GM19397 (cell line): ENCODE results near the gene ARHGAP11A.

Source experiments
- ATAC-seq: cut with Tn5 transposase; IDR thresholded peaks from one replicate; pipeline ENCODE4 v1.9.1; 2021; ENCODE audit warnings: mild to moderate bottlenecking, moderate library complexity; ENCODE audit not compliant: unreplicated experiment

ARHGAP11A gene

DNA sequence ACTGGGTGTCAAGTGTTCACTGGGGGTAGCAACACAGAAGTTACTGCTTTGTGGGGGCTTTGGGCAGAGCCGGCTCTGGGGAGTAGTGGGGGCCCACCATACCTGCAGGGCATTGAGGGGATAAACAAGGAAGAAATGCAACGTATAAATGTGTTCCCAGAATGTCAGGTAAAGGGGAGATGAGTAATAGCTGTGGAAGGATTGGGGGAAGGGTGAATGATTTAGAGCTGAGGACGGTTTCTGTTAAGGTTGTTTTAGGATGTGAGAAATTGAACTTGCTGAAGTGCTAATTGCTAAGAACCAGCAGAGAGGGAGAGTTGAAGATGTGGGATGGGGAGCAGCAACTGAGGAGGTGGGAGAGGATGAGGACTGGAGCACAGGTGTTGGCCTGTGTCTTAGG is 36.9 kb downstream of the ARHGAP11A start:
- ATAC-seq: no peak

DNA sequence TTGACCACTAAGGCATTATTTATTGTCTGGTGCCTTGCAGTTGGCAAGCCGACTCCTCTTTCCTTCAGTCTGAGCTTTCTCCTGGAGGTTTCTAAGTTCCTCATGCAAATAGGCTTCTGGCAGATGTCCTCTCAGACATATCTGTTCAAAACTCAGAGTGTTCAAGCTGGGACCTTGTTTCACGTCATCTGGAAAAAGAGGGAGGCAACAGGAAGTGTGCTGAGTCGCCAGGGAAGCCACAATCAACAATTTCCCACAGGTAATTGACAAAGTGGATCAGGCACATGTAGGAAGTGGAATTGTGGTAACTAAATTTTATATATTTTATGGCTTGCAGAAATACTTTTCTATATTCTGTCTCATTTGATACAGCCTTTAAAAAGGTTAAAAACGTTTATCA is 40.8 kb downstream of the ARHGAP11A start:
- ATAC-seq: no peak

DNA sequence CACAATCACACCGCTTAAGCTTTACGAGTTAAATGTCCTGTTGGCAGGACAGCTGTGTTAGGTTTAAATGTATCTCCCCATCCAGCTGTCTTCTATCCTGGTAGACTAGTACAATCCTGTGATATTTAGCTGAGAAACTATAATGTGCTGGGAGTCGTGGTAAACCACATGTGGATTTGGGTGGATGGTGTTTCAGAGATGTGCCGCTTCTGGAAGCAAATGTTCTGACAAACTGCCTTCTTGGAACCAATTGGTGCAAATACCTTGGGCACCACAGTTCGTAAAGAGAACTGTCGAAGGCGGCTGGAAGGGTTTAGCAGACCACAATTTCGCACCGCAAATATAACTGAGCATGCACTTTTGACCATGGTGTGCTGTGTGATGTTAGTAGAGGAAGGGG is 41.2 kb downstream of the ARHGAP11A start:
- no peak for ATAC-seq

DNA sequence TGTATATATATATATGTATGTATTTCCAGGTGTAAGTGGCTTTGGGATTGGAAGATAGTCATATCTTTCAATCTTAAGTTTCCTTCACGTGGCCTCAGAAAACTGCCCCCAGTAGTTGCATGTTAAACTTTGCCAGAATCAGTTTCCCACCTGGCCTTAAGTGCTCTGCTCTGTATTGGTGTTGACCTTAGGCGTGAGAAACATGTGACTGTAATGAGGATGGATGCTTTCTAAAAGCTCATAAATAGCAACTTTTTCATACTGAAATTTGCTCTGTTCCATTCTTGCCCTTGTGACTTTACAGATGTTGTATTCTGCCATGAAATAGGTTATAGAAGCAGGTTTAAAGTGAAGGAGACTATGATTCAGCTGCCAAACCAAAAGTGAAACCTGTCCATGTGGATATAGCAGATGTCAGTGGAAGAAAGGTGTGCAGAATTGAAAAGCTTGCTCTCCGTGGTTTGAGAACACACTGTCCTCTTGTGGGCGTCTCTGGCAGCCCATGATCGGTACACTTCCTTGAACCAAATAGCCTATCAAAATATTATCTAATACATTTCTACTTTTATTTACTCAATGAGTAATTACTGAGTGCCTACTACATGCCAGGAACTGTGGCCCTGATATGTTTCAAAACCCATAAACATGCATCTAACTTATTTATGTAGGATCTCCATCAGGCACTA is 42.0 kb downstream of the ARHGAP11A start:
- ATAC-seq: peak; percentile 65

DNA sequence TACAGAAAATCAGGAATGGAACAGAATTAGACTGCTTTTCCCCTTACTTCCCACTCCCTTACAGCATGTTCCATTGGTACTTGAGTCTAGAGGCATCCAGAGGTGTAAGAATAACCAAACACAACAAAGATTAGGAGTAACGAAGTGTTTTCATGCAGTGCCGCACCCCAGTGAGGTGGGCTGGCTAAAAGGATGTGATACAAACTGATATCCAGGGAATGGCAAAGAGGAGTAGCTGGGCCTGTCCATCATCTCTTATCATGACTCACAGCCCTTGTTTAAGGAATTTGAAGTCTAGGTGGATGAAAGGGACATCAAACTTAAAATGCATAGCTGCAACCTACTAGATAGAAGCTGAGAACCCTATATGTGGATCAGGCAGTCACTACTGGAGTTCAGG is 42.6 kb downstream of the ARHGAP11A start:
- ATAC-seq: no peak

DNA sequence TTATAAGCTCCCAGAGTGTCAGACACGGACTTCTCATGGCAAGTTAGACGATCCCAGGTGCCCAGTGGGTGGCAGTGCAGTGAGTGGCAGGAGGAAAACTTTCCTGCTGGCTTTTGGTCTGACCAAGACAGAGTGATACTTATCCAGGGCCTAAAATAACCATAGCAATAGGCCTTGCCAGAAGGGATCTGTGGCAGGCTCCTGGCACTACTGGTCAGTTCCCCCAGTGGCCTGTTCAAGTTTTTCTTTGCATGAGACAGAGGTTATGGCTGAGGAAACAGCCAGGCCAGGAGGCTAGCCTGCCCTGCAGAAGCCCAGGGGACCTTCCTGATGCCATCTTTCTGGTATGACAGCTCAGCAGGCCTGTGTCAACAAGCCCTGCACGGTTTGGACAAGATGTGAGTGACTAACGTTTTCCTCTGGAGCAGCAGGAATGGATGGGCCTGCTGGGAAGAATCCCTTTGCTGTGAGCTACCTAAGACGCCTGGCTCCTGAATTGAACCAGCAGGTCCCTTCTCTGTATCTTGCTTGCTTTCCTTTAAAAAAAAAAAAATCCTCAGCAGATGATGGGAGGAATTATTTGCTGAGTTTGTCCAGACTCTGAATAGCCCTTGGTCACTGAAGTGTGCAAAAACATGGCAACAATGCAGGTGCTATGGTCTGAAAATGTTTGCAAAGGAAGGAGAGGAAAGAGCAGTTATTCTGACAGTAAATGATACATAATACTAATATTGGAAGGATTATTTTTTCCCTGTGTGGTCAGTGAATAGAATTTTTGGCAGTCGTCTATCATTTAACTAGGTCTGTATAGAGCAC is 44.2 kb downstream of the ARHGAP11A start:
- ATAC-seq: no peak

DNA sequence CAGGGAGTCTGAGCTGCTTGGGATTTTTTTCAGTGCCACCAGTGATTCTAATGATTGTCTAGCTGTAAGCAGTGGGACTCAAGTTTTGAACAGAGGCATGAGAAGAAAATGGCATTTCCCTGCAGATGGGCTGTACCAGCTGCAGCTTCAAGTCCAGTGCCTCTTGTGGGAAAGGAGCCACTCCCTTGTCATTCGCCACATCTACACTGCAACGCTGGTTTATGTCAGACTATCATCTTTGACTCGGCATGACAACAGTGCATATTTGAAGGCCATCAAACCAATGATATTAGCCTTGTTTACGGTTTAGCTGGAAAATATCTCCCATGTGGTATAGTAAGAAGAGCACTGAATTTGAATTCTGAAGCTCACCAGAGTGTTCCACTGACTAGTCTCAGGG is 48.4 kb downstream of the ARHGAP11A start:
- ATAC-seq: no peak

DNA sequence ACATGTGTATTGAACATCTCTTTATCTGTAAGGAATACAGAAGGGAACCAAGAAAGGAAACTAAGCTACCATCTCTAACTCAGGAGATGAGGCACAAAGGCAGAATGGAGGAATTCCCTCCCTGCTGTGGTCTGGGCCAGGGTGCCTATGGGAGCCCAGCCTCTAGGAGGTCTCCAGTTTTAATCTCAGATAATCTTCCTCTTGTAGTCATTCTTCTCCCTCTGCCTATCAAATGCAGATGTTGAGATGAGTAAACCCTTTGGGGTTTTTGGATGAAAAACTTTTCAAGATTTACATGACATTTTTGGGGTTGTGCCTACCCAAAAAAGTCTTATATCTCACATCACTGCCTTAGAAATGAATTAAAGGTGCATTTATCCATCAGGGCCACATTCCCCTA is 49.5 kb downstream of the ARHGAP11A start:
- no peak for ATAC-seq

DNA sequence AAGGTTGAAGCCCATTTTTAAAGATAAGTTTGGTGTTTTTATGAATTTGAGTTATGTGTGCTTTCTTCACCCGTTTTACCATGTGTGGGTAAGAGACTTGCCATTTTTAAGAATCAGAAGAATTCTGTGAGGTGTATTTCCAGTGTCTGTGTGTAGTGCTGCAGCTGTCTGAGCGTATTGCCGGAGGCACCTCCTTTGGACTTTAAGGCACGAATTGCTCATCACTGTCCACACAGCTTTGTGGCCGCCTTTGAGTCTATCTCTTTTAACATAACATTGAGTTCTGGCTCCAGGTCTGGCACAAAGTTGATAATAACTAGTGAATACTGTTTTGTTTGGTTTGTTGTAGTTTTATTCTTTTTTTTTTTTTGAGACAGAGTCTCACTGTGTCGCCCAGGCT is 52.0 kb downstream of the ARHGAP11A start:
- no peak for ATAC-seq

DNA sequence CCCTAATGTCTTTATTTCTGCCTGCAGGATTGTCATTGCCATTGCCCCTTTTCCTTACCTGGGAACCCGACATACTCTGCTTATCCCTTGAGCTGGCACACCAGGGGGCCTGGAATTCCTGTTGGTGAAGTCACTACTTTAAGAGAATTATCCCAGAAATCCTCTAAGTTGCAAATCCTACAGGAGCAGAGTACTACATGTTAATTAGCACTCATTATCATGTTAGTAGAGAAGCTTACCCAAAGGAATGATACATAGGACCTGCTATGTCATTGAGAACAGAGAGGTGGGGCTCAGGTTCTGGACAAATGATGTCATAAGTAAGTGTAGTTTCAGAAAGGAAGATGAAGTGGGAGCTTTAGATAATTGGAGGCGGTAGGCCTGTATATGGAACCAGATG is 53.6 kb downstream of the ARHGAP11A start:
- no peak for ATAC-seq

DNA sequence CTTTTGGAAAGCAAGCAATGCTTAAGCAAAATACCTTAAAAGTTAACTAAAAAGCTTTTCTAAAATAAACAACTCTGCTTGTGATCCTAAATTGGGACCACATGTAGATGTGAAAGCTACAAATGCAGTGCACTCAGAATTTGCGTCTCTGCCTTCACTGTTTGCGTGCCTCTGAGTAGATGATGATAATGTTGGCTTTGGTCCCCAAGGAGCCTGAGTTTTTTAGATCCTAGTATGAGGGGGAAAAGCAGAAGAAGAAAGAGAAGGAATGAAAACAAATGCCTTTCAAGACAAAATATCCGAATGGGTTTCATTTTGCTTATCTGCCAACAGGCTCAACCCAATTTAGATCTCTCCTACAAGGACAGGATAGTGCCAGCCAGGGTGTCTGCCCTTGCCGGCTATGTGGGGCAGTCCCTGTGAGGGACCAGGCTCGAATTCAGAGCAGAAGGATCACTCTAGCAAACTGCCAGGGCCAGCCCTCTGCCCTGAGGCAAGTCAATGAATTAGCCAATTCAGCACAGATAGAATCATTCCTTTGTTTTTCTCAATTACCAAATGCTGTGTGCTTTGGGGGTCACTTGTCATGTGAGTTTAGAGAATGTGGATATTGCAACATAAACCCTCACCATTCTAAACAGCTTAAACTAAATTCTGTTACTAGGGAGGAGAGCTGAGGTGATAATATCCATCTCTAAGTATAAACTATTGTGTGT is 54.8 kb downstream of the ARHGAP11A start:
- no peak for ATAC-seq

DNA sequence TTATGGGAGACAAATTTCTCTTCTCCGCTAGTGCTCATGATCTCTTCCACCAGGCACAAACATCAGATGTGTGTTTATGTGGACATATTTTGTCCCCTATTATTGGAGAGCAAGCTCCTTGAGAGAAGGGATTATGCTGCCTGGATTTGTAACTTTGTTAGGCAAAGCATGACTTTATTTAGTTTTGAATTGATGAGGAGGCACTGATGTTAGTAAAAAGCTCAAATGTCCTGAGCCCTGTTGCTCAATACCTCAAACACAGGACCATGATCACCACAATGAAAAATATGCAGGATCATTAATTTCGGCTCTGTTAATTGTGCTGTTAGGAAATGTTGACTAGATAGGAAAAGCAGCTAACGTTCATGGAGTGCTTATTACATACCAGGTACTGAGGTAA is 55.3 kb downstream of the ARHGAP11A start:
- no peak for ATAC-seq

DNA sequence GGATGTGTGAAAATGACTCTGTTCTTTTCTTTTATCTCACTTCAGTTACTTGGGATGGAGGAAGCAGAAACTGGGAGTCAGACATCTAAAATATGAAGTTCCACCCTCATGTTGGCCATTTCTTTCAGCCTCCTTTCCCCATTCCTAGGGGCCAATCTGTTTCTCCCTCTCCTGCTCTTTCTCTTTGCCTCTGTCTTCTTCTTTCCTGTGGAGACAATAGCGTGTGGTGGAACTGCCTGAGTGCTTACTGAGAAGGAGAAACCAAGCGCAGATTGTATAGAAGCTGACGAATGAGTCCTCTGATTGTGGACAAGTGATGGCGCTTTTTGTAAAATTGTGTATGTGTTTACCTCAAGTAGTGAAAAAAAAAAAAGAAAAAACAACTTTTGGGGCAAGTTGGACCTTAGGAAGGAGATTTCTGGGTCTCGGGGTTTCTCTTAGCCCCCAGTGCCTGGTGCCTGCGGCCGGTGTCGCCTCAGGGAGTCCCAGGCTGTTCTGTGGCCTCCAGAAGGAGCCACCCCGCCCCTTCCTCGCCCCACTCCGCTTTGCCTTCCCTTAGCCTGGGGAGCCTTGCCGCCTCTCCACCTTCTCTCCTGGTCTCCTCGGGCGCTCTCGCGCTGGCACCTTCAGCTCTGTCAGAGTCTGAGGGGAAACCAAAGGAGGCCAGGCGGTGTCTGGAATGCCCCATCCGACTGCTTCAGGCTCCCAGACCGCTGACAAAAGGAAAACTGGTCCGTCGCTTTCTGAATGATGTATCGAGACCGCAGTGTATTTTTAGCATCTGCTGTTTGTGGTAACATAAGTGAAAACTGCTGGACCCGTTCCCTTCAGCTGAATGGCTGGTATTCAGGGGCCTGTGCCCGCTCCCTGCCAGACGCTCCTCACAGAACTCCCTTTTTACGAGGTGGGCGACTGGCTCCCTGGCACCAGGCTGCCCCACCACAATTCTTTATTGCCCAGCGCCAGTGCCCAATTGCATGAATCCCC is 56.3 kb downstream of the ARHGAP11A start:
- no peak for ATAC-seq

DNA sequence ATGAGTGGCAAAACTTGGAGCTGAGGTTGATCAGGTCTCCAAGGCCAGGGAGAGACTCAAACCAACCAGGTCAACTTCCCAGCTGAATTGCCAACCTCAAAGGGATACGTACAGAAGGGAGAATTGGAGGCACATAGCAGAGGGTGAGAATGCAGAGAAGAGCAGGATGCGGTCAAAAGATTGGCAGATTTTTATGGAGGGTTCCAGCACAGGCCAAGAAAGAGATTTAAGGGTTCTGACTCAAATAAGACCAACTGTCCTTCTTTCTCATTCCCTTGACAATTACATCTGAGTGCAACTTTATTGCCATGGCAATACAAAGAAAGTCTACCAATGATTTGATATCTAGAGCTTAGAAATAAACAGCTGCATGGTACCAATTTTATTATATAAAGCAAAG is 59.4 kb downstream of the ARHGAP11A start:
- no peak for ATAC-seq

DNA sequence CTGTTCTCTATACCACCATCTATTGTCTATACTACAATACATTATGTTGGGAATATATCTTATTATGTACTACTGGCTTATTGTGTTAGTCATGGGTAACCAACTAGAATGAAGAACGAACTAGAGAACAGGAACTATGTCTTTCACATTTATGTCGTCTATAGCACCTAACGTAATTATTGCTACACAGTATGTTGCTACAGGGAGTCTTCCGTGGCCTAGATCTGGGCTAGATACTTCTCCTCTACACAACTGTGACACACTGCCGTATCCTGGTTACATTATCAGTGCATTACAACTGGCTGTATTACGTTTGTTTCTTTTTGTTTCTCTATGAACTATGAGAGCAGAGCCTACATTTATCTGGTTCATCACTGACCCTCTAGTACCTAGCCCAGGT is 60.2 kb downstream of the ARHGAP11A start:
- no peak for ATAC-seq

DNA sequence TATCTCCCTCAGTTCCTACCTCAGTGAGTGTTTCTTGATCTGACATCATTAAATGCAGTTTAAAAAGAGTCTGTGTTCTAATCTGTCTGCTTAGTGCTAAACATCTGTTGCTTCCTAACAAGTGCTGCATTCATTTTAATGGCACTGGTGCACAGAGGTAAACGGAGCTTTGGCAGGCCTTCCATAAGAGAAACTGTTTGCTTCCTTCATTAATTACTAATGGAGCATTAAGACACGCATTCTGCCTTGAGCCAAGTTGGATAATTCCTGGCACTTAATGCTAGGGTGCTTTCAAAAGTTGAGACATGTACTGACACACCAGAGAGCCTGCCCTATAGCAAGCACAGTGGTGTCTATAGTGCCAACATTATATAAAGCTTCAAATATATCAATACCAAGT is 60.9 kb downstream of the ARHGAP11A start:
- no peak for ATAC-seq

DNA sequence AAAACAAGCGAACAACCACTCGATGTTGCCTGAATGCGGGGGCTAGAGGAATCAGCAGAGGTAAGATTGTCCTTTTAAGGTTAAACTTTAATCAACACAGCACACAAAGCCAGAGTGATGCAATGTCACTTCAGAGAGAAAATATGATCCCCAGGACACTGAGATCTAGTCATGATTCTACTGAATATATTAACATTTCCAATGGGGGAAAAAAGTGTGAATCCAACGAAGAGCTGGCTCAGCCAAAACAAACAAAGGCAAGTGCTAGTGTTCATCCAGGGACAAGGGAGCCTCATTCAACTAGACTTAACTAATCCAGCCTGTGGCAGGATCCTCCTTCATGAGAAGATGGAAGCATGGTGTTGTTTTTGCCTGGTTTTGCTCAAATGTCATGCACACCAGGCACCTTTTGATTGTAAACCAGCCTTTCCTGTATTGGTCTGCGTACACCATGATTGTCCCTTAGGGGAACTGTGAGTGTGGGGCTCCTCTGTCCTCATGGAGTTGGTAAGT is 62.0 kb downstream of the ARHGAP11A start:
- ATAC-seq: no peak

DNA sequence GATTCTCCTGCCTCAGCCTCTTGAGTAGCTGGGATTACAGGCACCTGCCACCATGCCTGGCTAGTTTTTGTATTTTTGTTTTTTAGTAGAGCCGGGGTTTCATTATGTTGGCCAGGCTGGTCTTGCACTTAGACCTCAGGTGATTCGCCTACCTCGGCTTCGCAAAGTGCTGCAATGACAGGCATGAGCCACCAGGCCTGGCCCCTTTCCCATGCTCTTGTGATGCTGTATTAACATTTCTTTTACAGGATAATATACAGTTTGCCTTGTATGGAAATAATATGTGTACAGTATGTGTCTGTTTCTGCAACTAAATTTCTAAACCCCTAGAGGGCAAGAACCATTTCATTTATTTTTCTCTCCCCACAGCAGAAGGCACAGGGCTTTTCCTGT is 64.0 kb downstream of the ARHGAP11A start:
- no peak for ATAC-seq

DNA sequence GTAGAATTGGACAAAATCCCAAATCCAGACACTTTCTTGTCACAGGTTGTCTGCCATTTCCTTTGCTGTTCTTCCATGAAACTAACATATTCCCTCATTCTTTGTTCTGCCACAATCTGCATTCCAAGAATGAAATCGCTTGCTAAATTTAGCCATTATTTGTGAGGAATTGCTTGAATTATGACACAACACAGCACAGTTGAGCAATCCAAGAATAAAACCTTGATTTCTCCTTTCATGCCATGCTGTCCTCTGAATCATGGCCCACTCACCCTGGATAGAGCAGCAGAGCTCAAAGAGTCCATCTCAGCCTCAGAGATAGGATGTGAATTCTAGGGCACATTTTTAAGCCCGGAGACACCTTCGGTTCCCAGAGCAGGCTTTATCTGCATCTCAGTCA is 67.3 kb downstream of the ARHGAP11A start:
- ATAC-seq: no peak

DNA sequence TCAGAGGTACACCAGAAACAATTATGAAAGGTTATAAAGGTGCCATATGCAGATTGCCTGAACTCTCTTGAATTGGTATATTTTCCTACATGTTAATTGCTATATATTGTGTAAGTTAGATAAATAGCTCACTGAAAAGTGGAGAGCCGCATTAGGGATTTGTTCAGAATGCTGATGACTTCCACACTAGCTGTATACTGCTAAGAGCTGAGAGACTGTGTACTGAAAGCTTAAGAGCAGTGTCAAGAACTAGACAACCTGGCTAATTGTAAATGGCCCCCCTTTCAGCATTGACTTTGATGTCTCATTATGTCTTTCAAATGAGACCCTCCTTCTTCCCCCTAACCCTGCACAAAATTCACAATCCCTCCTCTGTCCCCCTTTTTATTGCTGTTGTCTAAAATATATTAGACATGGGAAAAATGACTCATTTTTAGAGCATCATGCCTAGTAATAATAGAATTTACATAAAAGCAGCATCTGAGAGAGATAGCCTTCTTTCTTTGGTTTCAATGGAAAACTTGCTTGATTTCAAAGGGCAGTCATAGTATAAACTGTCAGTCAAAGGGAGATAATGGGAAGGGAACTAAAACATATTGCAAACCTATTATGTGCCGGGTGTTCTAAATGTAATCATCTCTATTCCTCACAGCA is 67.8 kb downstream of the ARHGAP11A start:
- no peak for ATAC-seq
